Measurements from ENCODE around the gene FBXO47. TPM values are rescaled to one million over a fixed set of nuclear protein-coding genes. Genes with fewer than 3 reads are reported as not detected.

Gene FBXO47
- not detected in 2 replicates for total RNA-seq

GRCh38 chr17:38967290-38967738, at the start of gene FBXO47:
TSS of gene FBXO47 (minus strand) at chr17:38967403. CDS start at chr17:38963025, 4,378 bp downstream.

GRCh38 chr17:38925263-38925995, 41.8 kb downstream of the FBXO47 start, which contains the start of gene LASP1NB:
TSS of gene LASP1NB (plus strand) at chr17:38925614.

Other genes starting within 250 kb of the FBXO47 start
- gene CISD3, start 237.1 kb downstream of the FBXO47 start, total RNA-seq, result 12.3 and 19.0 TPM in 2 replicates
- 2.4 and 7.4 TPM in 2 replicates for gene PCGF2, start 219.1 kb downstream of the FBXO47 start, total RNA-seq
- gene PSMB3, start 214.7 kb downstream of the FBXO47 start, total RNA-seq, result 245 and 391 TPM in 2 replicates
- gene PIP4K2B, start 167.8 kb downstream of the FBXO47 start, total RNA-seq, result 35.5 and 41.0 TPM in 2 replicates
- gene CWC25, start 142.1 kb downstream of the FBXO47 start, total RNA-seq, result 8.8 and 10.7 TPM in 2 replicates
- 1,758 and 2,083 TPM in 2 replicates for gene RPL23, start 113.7 kb downstream of the FBXO47 start, total RNA-seq
- 149 and 162 TPM in 2 replicates for gene LASP1, start 97.3 kb downstream of the FBXO47 start, total RNA-seq
- 0.08 TPM in 1 of 2 replicates, not detected in the other for gene PLXDC1, start 184.2 kb upstream of the FBXO47 start, total RNA-seq
- not detected in 2 replicates for gene ARL5C, start 198.8 kb upstream of the FBXO47 start, total RNA-seq
- gene CACNB1, start 230.3 kb upstream of the FBXO47 start, total RNA-seq, result 4.6 and 12.0 TPM in 2 replicates
- 2,515 and 2,532 TPM in 2 replicates for gene RPL19, start 232.9 kb upstream of the FBXO47 start, total RNA-seq